Stimulated activated CD4-positive, alpha-beta T cell treated with anti-CD3 and anti-CD28 coated beads, Interleukin-12 subunit alpha, Interleukin-12 subunit beta, amount 100 ng/mL, for 4 hours (primary cell): Measurements from ENCODE around the gene FXYD2.
"Not testable (repeated sequence)": the region's sequence is repeated elsewhere in the genome, so short reads cannot be mapped to it uniquely, and the experiment has no call there.

Source experiments
- DNase-seq: peaks from one replicate; pipeline ENCODE4 v3.0.0-alpha.2; 2020

FXYD2 gene

GRCh38 chr11:117819096-117820040 lies 5.2 kb downstream of the FXYD2 start:
- DNase-seq = no peak

- DNase-seq = peak; percentile 34
Observed at GRCh38 chr11:117818041-117818873, 6.3 kb downstream of the FXYD2 start.

DNA sequence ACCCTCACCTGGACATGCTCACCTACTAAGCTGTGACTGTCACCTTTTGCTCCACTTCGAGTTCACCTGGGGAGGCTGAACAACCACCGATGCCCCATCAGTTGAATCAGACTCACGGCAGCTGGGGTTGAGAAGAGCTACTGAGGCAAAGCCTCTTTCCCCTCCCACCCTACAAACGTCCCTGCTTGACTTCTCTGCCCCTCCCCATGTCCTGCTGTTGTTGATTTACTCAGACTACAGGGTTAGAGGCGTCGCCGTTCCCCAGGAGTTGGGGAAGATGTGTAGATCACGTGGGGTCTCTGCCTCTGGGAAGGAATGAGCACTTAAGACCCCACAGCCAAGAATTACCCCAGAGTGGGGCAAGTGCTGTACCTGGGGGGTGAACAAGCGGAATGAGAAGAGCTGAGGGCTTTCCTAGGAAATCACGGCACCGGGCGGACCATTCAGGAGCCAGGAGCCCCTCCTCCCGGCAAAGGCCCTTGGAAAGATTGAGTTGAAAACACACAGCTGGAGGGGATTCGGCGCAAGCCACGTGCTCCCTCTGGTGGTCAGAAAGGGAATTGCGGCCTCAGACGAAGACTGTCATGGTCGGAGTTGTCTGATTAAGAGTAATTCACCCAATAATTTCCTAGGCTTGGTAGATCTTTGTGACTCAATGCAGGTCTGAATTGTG lies 7.0 kb downstream of the FXYD2 start:
- DNase-seq = peak; percentile 88

DNA sequence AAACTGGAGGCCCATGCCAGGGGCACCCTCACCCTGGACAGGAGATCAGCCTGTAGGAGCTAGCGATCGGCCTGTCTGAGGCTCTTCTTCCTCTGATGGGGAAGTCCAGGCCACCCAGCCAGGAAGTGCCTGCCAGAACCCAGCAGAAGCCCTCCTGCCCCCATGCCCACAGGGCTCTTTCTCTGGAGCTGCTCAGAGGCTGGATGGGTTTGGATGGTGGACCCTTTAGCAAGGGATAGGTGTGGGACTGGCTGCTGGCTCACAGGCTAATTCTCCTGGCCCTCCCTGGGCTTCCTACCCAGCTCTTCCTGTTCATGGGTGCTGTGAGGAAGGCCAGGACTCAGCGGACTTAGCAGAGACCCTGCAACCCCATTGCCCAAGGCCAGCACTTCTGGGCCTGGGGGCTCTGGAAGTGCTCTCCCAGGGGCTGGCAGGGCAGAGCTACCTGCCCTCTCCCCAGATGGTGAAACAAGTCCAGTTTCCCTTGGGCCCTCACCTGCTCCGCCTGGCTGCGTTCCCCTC lies 7.6 kb downstream of the FXYD2 start:
- no peak for DNase-seq

GRCh38 chr11:117816151-117816741 lies 8.3 kb downstream of the FXYD2 start:
- DNase-seq = no peak

DNA sequence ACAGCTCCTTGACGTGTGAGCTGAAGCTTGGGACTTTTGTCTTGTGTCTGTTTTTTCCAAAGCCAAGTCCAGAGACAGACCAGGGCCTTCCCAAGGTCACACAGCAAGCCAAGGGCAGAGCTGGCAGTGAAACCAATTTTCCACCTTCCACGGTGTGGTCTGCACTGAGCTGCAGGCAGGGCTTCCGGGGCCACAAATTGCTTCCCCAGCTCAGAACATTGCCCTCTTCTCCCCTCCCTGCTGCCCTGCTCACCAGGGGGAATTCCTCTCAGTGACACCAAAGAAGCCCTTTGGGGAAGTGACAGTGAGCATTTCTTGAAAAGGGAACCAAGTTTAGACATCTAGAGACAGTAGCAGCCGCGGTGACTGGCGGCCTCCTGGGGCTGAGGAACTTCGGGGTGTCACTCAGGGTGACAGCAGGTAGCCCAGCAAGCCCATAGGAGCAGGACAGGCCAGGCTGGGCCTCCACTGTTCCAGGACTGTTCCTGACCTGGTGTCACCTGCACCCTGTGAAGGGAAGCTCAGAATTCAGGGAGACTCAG lies 9.2 kb downstream of the FXYD2 start:
- peak; percentile 50 for DNase-seq

DNA sequence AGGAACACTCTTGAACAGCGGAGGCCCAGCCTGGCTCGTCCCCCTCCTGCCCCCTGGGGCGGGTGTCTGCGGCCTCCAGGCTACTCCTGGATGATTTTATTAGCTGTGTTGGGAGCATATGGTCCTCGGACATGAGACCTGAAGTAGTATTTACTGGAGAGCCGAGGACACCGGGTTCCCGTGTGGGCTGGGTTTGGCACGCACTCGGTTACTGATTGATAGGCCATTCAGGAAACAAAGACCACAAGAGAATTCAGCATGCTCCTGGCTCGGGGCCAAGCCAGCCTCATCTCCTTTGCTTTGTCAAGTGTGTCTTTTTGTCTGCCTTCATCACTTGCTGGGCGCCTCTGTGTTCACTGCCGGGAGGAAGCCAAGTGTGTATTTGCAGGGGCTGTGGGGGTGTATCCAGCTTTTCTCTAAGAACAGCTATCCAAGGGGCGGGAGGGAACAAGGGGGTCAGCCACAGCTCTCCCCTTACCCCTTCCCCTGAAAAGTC lies 9.7 kb downstream of the FXYD2 start:
- peak; percentile 56 for DNase-seq

DNA sequence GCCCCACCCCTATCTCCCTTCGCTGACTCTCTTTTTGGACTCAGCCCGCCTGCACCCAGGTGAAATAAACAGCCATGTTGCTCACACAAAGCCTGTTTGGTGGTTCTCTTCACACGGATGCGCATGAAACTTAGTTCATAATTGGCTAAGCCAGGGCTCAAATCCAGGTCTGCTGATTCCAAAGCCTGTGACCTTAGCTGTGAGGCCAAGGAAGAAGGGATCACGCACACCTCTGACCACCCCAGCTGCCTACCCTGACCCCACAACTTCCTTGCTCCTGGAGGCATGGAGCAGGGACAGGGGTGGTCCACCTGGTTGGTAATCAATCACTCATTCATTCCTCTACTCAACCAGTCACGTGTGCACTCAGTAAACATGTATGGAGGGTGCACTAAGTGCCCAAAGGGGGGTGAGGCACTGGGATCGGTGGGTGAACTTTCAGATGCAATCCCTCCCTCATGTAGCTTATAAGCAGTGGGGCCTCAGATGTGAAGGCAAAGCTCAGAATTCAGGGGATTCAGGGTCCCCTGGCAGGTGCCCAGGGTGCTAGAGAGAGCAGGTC lies 10.3 kb downstream of the FXYD2 start:
- DNase-seq = no peak

DNA sequence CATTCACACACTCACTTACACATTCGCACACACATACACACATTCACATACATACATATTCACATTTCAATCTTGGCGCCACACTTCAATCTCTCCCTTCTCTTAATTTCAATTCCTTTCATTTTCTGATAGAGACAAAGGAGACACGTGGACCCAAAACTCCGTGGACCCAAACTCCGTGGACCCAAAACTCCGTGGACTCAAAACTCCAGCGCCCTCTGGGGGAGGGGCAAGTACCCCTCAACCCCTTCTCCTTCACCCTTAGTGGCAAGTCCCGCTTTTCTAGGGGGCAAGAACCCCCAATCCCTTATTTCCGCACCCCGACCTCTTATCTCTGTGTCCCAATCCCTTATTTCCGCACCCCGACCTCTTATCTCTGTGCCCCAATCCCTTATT lies 14.5 kb downstream of the FXYD2 start:
- not testable (repeated sequence) for DNase-seq

- DNase-seq = no peak
Observed at GRCh38 chr11:117809236-117810055, 15.1 kb downstream of the FXYD2 start.

DNA sequence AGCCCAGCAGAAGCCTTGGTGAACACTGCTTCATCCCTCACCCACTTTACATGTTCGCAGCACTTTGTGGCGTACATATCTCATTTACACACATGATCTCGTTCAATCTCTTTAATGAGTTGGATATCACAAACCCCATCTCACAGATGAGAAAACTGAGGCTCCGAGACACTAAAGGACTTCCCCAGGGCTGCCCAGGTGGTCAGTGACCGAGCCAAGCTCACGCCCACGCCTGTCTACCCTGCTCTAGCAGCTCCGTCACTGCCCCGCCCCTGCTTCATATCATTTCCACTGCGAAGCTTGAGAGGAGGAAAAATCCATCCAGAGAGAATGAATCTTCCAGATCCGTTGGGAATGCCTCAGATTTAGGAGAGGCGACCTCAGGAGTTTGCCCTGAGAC lies 15.8 kb downstream of the FXYD2 start:
- no peak for DNase-seq

GRCh38 chr11:117807482-117808327 lies 16.8 kb downstream of the FXYD2 start:
- peak; percentile 82 for DNase-seq

DNA sequence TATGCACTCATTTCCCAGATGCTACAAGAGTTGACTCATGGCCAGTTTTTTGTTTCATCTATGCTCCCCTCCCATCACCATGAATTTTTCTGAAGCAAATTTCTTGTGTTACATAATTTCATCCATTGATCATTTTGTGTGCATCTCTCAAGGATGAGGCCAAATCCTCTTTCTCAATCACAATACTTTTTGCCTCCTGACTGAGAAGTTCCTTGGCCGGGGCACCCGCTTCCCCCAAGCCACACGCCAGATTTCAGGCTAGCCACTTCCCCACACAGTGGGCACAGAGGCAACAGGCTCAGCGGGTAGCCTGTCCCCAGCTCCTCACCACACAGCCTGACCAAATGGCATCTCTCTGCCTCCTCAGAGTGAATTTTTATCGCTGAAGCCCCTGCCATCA lies 17.7 kb downstream of the FXYD2 start:
- no peak for DNase-seq

- no peak for DNase-seq
Observed at GRCh38 chr11:117805045-117805444, 19.5 kb downstream of the FXYD2 start.

DNA sequence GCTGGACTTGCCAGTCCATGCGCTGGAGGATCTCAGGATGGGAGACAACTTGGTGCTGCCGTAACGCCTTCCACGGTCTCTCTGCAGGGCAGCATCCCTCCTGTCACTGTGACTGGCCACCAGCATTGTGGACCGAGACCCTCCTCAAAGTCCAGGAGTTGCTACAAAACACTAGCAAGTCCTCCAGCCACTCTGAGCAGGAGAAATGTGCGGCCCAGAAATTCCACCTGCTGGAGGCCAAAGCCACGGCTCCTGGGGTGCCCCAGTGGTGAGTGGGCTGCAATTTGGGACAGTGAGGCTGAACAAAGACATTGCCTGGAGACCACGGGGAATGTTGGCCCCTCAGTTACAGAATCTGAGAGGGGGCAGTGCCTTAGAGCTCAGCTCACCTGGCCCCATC lies 20.6 kb downstream of the FXYD2 start:
- DNase-seq = no peak

DNA sequence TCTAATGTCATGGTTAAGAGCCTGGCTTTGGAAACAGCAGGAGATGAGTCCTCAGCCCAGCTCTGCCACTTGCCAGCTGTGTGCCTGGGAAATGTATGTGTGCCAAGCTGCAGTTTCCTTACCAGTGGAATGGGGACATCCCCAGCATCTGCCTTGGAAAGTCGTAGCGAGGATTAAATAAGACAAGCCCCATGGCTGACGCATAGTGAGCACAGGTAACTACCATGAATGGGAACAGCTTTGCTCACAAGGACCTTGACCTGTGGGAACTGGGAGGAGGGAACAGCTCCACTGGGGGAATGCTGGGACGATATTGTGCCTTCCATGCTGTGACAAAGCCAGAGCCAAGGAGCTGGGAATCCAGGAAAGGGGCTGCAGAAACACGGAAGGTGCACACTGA lies 24.9 kb downstream of the FXYD2 start:
- no peak for DNase-seq

GRCh38 chr11:117796872-117797529 lies 27.5 kb downstream of the FXYD2 start, which contains the start of gene DSCAML1:
TSS of gene DSCAML1 (minus strand) at chr11:117797216. CDS start at chr11:117797079, 137 bp downstream.
- DNase-seq = peak; percentile 50

DNA sequence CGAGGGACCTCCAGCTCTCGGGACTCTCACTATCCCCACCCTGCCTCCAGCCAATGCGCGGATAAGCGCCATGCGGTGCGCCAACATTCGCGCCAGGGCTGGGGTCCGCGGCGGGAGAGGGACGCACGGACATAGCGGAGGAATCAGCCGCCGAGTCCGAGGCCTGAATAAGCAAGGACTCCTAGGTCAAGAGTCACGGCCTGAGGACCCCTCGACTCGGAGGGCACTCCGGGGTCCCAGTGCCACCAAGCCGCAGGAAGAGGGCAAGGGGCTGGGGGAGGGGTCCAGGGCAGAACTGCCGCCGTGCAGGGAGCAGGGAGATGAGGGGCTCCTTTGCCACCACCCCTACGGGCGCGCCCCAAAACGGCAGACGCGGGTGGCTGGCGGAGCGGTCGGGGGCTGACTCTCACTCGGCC lies 28.1 kb downstream of the FXYD2 start:
- no peak for DNase-seq
